Activated CD8-positive, alpha-beta memory T cell treated with anti-CD3 and anti-CD28 coated beads, Interleukin-2, amount 50 U/mL, for 1 hour (primary cell): ENCODE results near the gene EDC4.
A peak's percentile ranks its signal among the peaks of the same experiment; 100 is the strongest.
"Not testable (repeated sequence)": the region's sequence is repeated elsewhere in the genome, so short reads cannot be mapped to it uniquely, and the experiment has no call there.

Experiments
- DNase-seq: peaks from one replicate; pipeline ENCODE4 v3.0.0-alpha.2; 2020; ENCODE audit errors: extremely low read depth

Gene EDC4

GRCh38 chr16:67914758-67915495, 42.1 kb downstream of the EDC4 start:
- no peak for DNase-seq

DNA sequence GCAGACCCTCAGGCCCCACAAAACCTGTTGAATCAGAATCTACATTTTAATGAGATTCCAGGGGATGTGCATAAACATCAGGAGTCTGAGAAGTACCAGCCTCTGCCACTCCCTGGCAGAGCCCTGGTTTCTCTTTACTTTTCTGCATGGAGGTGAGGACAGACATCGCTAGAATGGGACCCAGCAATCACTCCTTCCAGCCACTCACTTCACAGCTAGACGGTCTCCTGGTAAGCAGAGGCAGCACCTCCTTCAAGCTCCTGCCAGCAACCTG, 42.6 kb downstream of the EDC4 start:
- DNase-seq = not testable (repeated sequence)

- no peak for DNase-seq
These were observed 43.2 kb downstream of the EDC4 start for GRCh38 chr16:67915831-67916723.

DNA sequence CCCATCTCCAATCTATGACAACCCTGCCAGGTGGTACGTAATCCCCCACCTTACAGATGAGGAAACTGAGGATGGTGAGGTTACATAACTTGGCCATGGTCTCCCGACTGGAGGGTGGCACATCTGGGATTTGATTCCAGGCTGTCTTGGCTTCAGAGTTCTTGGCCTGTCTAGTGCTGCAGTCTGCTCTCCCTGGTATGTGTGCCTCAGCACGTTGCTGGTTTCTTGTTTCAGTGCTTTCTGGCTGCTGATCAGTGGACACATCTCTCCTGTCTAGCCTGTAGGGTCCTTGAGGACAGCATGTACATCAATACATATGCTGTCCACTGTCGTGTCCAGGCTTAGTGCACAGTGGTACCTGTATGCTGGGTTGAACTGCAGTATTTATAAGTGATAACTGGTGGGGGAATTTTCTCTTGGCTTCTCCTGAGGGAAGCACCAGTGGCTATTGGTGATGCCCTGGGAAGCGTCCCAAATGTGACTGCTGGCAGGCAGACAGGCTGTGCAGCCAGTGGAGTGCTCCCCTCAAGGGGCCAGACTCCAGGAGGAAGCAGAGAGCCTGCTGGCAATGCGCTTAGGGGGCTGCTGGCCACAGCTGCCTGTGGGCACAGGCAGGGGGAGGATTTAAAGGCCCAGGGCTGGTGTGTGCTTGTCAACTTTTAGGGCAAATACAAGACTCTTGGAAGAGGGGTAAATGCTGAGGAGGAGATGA, 44.4 kb downstream of the EDC4 start:
- no peak for DNase-seq

- DNase-seq = no peak
These were observed 45.0 kb downstream of the EDC4 start for GRCh38 chr16:67917852-67918236.

GRCh38 chr16:67919622-67920221, 46.9 kb downstream of the EDC4 start:
- DNase-seq = no peak

DNA sequence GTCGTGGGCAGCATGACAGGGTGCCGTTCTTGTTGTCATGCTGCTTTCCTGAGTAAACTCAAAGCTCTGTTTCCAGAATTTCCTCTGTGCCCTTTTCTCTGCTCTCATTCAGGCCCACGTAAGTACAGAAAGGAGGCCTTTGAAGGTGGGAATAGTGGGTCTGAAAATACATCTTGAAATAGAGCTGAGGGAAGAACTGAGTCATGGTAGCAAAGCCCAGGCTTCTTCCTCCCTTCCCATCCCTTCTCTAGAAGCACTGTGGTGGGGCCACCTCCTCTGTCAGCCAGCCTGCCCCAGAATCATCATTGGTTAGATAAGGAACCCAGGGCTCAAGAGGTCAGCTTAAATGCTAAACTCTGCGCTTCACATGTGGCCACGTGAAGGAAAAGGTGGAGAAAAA, 49.4 kb downstream of the EDC4 start:
- no peak for DNase-seq

GRCh38 chr16:67922740-67923139, 49.9 kb downstream of the EDC4 start:
- DNase-seq = no peak

GRCh38 chr16:67923414-67924116, 50.7 kb downstream of the EDC4 start:
- DNase-seq = no peak

DNA sequence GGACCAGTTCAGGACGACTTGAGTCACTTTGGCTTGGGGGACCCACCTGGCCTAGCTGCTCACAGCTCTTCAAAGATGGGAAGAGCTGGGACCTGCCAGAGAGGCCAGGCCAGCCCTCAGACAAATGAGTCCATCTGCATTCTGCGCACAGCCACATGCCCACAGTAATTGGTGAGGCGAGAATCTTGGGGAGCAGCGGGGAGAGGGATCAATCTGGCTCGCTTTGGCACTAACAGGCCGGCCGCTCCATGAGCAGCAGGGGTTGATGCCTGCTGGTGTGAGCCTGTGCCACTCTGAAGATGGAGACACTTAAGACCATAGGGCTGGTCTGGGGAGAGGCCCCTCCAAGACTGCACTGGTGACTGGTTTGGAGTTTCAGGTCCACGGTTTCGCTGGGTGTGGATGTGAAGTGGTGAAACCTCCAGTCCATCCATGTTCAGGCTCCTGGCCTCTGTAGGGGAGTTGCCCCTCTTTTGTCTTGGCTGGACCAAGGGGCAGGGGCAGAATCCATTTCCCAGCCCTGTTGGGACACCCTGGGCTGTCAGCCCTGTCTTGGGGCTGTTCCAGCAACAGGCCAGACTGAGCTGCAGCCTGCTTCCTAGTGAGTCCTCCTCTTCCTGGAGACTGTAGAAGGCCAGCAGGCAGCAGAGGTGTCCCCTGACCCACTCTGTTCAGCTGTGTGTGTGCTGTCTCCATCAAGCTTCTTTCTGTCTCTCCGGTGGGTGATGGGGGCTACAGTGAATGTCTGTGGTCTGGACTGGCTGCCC, 51.5 kb downstream of the EDC4 start:
- DNase-seq = no peak

- DNase-seq = no peak
These were observed 53.4 kb downstream of the EDC4 start for GRCh38 chr16:67926181-67926750.

DNA sequence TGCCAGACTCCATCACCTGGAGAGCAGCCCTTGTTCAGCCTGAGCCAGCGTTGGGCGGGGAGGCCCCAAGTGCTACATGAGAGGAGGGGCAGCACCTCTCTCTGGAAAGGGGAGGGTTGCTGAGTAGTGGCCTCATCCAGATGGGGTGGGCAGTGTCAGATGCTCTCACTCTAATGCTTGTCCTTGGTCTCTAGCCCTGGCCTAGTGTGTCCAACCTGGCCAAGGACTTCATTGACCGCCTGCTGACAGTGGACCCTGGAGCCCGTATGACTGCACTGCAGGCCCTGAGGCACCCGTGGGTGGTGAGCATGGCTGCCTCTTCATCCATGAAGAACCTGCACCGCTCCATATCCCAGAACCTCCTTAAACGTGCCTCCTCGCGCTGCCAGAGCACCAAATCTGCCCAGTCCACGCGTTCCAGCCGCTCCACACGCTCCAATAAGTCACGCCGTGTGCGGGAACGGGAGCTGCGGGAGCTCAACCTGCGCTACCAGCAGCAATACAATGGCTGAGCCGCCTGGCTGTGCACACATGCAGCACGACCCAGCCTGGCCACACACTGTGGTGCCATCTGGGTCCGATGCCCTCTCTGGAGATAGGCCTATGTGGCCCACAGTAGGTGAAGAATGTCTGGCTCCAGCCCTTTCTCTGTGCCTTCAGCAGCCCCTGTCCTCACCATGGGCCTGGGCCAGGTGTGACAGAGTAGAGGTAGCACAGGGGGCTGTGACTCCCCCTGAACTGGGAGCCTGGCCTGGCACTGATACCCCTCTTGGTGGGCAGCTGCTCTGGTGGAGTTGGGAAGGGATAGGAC, 54.5 kb downstream of the EDC4 start:
- DNase-seq = no peak

DNA sequence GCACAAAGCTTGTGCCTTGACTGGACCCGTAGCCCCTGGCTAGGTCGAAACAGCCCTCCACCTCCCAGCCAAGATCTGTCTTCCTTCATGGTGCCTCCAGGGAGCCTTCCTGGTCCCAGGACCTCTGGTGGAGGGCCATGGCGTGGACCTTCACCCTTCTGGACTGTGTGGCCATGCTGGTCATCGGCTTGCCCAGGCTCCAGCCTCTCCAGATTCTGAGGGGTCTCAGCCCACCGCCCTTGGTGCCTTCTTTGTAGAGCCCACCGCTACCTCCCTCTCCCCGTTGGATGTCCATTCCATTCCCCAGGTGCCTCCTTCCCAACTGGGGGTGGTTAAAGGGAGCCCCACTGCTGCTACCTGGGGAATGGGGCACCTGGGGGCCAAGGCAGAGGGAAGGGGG, 55.3 kb downstream of the EDC4 start:
- DNase-seq = no peak

DNA sequence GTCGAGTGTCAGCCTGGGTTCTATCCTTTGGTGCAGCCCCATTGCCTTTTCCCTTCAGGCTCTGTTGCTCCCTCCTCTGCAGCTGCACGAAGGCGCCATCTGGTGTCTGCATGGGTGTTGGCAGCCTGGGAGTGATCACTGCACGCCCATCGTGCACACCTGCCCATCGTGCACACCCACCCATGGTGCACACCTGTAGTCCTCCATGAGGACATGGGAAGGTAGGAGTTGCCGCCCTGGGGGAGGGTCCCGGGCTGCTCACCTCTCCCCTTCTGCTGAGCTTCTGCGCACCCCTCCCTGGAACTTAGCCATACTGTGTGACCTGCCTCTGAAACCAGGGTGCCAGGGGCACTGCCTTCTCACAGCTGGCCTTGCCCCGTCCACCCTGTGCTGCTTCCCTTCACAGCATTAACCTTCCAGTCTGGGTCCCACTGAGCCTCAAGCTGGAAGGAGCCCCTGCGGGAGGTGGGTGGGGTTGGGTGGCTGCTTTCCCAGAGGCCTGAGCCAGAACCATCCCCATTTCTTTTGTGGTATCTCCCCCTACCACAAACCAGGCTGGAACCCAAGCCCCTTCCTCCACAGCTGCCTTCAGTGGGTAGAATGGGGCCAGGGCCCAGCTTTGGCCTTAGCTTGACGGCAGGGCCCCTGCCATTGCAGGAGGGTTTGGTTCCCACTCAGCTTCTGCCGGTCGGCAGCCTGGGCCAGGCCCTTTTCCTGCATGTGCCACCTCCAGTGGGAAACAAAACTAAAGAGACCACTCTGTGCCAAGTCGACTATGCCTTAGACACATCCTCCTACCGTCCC, 55.9 kb downstream of the EDC4 start:
- DNase-seq = peak; percentile 26

DNA sequence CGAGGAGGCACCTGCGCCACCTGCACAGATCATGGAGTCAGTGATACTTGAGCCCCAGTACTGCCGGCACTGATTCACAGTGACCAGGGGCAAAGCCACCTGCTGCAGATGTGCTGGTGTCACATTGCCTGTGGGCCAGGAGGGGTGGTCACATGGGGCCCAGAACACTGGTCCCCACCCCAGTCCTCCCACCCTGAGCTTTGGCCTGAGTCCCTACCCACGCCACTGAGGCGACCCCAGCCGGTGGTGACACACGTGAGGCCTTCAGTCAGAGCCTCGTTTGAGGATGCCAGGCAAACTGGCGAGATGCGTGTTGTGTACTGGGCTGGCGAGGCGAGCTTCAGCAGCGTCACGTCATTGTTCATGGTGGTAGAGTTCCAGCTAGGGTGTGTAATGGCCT, 57.3 kb downstream of the EDC4 start:
- no peak for DNase-seq

- no peak for DNase-seq
These were observed 57.9 kb downstream of the EDC4 start for GRCh38 chr16:67930678-67931211.
